ENCODE data around the gene INTS1. TPM values are rescaled to one million over a fixed set of nuclear protein-coding genes. Genes with fewer than 3 reads are reported as not detected.

The INTS1 gene
- total and polyA plus RNA-seq, 10 of the 15 experiments (the other 5 are each of a cell fraction or from before 2014, with no cell fraction given): 0.52 to 89.0 (median 15.1) TPM

DNA sequence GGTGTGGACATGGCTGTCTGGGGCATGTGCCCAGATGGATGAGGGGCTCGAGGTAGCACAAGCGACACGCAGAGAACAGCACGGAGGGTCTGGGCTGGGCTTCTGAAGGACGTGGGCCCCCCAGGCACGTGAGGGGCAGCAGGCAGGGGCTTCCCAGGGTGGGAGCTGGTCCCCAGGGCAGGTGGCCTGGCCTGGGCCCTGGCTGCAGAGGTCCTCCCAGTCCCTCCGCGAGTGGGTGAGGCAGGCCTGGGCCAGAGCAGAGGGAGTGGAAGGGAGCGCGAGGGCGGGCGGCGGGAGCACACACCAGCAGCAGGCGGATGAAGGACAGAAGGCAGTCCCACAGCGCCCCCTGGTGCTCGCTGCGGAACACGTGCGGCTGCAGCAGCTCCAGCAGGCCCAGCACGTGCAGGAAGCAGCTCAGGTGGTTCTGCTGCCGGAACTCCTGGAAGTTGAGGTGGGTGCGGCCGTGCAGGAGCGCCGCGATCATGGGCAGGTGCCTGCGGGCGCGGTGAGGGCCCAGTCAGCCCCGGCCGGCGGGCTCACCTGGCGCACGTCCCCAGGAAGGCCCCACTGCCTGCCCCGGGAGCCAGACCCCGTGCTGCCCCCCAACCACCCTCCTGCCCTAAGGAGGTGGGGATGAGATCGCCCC, 30.2 kb downstream of the INTS1 start (continued):
- TF ChIP-seq BHLHE40 (IDR thresholded peaks at IDR 0.05; ENCODE audit: borderline replicate concordance in 1 of 2, low read depth in 2 of 2, low read length in 1 of 2): peak; percentile 99 to 100
- TF ChIP-seq, protein P1, sequence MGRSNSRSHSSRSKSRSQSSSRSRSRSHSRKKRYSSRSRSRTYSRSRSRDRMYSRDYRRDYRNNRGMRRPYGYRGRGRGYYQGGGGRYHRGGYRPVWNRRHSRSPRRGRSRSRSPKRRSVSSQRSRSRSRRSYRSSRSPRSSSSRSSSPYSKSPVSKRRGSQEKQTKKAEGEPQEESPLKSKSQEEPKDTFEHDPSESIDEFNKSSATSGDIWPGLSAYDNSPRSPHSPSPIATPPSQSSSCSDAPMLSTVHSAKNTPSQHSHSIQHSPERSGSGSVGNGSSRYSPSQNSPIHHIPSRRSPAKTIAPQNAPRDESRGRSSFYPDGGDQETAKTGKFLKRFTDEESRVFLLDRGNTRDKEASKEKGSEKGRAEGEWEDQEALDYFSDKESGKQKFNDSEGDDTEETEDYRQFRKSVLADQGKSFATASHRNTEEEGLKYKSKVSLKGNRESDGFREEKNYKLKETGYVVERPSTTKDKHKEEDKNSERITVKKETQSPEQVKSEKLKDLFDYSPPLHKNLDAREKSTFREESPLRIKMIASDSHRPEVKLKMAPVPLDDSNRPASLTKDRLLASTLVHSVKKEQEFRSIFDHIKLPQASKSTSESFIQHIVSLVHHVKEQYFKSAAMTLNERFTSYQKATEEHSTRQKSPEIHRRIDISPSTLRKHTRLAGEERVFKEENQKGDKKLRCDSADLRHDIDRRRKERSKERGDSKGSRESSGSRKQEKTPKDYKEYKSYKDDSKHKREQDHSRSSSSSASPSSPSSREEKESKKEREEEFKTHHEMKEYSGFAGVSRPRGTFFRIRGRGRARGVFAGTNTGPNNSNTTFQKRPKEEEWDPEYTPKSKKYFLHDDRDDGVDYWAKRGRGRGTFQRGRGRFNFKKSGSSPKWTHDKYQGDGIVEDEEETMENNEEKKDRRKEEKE (IDR thresholded peaks at IDR 0.05): no peak
- TF ChIP-seq, protein P2, sequence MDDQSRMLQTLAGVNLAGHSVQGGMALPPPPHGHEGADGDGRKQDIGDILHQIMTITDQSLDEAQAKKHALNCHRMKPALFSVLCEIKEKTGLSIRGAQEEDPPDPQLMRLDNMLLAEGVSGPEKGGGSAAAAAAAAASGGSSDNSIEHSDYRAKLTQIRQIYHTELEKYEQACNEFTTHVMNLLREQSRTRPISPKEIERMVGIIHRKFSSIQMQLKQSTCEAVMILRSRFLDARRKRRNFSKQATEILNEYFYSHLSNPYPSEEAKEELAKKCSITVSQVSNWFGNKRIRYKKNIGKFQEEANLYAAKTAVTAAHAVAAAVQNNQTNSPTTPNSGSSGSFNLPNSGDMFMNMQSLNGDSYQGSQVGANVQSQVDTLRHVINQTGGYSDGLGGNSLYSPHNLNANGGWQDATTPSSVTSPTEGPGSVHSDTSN (IDR thresholded peaks at IDR 0.05; ENCODE audit: insufficient replicate concordance, low read depth, low read length): no peak
- TF ChIP-seq NBN (IDR thresholded peaks at IDR 0.05): no peak
- peak; percentile 95 for TF ChIP-seq NFXL1 (IDR thresholded peaks at IDR 0.05; ENCODE audit: borderline replicate concordance)
- no peak for TF ChIP-seq BMI1 (IDR thresholded peaks at IDR 0.05; ENCODE audit: borderline replicate concordance)
- no peak for TF ChIP-seq NR2F1 (conservative IDR thresholded peaks at IDR 0.05)
- TF ChIP-seq, protein P3, sequence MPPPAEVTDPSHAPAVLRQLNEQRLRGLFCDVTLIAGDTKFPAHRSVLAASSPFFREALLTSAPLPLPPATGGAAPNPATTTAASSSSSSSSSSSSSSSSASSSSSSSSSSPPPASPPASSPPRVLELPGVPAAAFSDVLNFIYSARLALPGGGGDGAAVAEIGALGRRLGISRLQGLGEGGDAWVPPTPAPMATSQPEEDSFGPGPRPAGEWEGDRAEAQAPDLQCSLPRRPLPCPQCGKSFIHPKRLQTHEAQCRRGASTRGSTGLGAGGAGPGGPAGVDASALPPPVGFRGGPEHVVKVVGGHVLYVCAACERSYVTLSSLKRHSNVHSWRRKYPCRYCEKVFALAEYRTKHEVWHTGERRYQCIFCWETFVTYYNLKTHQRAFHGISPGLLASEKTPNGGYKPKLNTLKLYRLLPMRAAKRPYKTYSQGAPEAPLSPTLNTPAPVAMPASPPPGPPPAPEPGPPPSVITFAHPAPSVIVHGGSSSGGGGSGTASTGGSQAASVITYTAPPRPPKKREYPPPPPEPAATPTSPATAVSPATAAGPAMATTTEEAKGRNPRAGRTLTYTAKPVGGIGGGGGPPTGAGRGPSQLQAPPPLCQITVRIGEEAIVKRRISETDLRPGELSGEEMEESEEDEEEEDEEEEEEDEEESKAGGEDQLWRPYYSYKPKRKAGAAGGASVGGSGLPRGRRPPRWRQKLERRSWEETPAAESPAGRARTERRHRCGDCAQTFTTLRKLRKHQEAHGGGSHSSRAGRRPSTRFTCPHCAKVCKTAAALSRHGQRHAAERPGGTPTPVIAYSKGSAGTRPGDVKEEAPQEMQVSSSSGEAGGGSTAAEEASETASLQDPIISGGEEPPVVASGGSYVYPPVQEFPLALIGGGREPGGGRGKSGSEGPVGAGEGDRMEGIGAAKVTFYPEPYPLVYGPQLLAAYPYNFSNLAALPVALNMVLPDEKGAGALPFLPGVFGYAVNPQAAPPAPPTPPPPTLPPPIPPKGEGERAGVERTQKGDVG (CRISPR knock-in tag; IDR thresholded peaks at IDR 0.05): no peak
- TF ChIP-seq SREBF2 (IDR thresholded peaks at IDR 0.05; ENCODE audit: low read length): no peak
- TF ChIP-seq SP1 (IDR thresholded peaks at IDR 0.05; ENCODE audit: low read depth, low read length): peak; percentile 25
- no peak for TF ChIP-seq CHD2 (IDR thresholded peaks at IDR 0.05; ENCODE audit: borderline replicate concordance, low read depth, low read length)
- TF ChIP-seq FOXM1 (IDR thresholded peaks at IDR 0.05; ENCODE audit: low read depth, low read length): no peak
- TF ChIP-seq SRF (IDR thresholded peaks at IDR 0.05; ENCODE audit: low read depth in 2 of 2, low read length in 2 of 2): no peak
- TF ChIP-seq, protein P4, sequence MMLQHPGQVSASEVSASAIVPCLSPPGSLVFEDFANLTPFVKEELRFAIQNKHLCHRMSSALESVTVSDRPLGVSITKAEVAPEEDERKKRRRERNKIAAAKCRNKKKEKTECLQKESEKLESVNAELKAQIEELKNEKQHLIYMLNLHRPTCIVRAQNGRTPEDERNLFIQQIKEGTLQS (IDR thresholded peaks at IDR 0.05; ENCODE audit: borderline replicate concordance, extremely low read depth, low read depth, low read length): peak; percentile 20; the same call in 1 of the 2 replicates
- TF ChIP-seq SUZ12 (IDR thresholded peaks at IDR 0.05; ENCODE audit: unreplicated experiment): no peak
- no peak for TF ChIP-seq CHD1 (IDR thresholded peaks at IDR 0.05; ENCODE audit: low read depth, low read length)
- TF ChIP-seq, protein P5, sequence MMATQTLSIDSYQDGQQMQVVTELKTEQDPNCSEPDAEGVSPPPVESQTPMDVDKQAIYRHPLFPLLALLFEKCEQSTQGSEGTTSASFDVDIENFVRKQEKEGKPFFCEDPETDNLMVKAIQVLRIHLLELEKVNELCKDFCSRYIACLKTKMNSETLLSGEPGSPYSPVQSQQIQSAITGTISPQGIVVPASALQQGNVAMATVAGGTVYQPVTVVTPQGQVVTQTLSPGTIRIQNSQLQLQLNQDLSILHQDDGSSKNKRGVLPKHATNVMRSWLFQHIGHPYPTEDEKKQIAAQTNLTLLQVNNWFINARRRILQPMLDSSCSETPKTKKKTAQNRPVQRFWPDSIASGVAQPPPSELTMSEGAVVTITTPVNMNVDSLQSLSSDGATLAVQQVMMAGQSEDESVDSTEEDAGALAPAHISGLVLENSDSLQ (IDR thresholded peaks at IDR 0.05): peak; percentile 36; the same call in 1 of the 2 replicates
- TF ChIP-seq, protein P6, sequence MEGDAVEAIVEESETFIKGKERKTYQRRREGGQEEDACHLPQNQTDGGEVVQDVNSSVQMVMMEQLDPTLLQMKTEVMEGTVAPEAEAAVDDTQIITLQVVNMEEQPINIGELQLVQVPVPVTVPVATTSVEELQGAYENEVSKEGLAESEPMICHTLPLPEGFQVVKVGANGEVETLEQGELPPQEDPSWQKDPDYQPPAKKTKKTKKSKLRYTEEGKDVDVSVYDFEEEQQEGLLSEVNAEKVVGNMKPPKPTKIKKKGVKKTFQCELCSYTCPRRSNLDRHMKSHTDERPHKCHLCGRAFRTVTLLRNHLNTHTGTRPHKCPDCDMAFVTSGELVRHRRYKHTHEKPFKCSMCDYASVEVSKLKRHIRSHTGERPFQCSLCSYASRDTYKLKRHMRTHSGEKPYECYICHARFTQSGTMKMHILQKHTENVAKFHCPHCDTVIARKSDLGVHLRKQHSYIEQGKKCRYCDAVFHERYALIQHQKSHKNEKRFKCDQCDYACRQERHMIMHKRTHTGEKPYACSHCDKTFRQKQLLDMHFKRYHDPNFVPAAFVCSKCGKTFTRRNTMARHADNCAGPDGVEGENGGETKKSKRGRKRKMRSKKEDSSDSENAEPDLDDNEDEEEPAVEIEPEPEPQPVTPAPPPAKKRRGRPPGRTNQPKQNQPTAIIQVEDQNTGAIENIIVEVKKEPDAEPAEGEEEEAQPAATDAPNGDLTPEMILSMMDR (IDR thresholded peaks at IDR 0.05 in 2 of 3, conservative IDR thresholded peaks at IDR 0.05 in 1 of 3; ENCODE audit: control insufficient read depth in 2 of 3, extremely low read depth in 1 of 3, insufficient read depth in 1 of 3, low read depth in 3 of 3, low read length in 3 of 3): peak; percentile 84 to 94 (median 94)
- TF ChIP-seq POLR2A (IDR thresholded peaks at IDR 0.05; ENCODE audit: low read depth, low read length): peak; percentile 43; the same call in 1 of the 2 replicates

All from GM12878 (cell line).